Panc1 (cell line): ENCODE measurements around the gene WBP1L.

Source experiments
- POLR2AphosphoS5 ChIP-seq: IDR thresholded peaks from 2 replicates; pipeline ENCODE4 v1.6.1; 2012; ENCODE audit warnings: mild to moderate bottlenecking, low read depth, low read length, moderate library complexity
- SIN3A ChIP-seq: IDR thresholded peaks from 2 replicates; pipeline ENCODE4 v1.6.1; 2012; ENCODE audit warnings: low read depth, mild to moderate bottlenecking, low read length, moderate library complexity, borderline replicate concordance; ENCODE audit not compliant: insufficient read depth
- TCF7L2 ChIP-seq: IDR thresholded peaks from 2 replicates; pipeline ENCODE4 v1.6.1; 2011; ENCODE audit warnings: mild to moderate bottlenecking, low read depth, low read length, inconsistent platforms
- TF ChIP-seq, protein P1 (sequence below): fragments of 450-650 bp; IDR thresholded peaks from 2 replicates; pipeline ENCODE4 v1.5.1; 2017; ENCODE audit warnings: mild to moderate bottlenecking
- TF ChIP-seq, protein P2 (sequence below), 2 experiments: IDR thresholded peaks; 2 replicates each; pipeline ENCODE4 v1.6.1; 2011 to 2012; ENCODE audit warnings: low read depth in 2 of 2, control low read depth in 1 of 2, low read length in 1 of 2, mild to moderate bottlenecking in 1 of 2, moderate library complexity in 1 of 2; ENCODE audit not compliant: insufficient read depth in 1 of 2

DNA sequence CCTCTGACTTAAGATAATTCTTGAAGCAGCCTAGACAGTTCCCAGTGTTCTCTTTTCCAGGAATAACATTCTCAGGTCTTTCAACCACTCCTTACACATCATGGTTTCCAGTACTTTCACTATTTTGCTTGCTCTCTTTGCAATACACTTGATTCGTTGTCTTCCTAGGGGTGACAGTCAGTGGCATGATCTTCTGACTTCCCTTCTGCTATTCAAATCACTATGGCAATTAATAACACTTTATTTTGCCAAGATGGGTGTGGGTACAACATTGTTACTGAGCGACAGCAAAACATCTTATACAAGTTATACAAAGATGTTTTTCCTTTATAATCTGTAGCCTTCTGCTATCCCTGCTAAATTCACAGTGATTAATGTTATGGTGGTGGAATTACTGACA, 44.9 kb upstream of the WBP1L start:
- TF ChIP-seq, protein P1, sequence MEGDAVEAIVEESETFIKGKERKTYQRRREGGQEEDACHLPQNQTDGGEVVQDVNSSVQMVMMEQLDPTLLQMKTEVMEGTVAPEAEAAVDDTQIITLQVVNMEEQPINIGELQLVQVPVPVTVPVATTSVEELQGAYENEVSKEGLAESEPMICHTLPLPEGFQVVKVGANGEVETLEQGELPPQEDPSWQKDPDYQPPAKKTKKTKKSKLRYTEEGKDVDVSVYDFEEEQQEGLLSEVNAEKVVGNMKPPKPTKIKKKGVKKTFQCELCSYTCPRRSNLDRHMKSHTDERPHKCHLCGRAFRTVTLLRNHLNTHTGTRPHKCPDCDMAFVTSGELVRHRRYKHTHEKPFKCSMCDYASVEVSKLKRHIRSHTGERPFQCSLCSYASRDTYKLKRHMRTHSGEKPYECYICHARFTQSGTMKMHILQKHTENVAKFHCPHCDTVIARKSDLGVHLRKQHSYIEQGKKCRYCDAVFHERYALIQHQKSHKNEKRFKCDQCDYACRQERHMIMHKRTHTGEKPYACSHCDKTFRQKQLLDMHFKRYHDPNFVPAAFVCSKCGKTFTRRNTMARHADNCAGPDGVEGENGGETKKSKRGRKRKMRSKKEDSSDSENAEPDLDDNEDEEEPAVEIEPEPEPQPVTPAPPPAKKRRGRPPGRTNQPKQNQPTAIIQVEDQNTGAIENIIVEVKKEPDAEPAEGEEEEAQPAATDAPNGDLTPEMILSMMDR = no peak
- TF ChIP-seq TCF7L2 (no peak), SIN3A (no peak), POLR2AphosphoS5 (no peak)
- TF ChIP-seq, protein P2, sequence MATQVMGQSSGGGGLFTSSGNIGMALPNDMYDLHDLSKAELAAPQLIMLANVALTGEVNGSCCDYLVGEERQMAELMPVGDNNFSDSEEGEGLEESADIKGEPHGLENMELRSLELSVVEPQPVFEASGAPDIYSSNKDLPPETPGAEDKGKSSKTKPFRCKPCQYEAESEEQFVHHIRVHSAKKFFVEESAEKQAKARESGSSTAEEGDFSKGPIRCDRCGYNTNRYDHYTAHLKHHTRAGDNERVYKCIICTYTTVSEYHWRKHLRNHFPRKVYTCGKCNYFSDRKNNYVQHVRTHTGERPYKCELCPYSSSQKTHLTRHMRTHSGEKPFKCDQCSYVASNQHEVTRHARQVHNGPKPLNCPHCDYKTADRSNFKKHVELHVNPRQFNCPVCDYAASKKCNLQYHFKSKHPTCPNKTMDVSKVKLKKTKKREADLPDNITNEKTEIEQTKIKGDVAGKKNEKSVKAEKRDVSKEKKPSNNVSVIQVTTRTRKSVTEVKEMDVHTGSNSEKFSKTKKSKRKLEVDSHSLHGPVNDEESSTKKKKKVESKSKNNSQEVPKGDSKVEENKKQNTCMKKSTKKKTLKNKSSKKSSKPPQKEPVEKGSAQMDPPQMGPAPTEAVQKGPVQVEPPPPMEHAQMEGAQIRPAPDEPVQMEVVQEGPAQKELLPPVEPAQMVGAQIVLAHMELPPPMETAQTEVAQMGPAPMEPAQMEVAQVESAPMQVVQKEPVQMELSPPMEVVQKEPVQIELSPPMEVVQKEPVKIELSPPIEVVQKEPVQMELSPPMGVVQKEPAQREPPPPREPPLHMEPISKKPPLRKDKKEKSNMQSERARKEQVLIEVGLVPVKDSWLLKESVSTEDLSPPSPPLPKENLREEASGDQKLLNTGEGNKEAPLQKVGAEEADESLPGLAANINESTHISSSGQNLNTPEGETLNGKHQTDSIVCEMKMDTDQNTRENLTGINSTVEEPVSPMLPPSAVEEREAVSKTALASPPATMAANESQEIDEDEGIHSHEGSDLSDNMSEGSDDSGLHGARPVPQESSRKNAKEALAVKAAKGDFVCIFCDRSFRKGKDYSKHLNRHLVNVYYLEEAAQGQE (IDR thresholded peaks at IDR 0.05; ENCODE audit: insufficient read depth in 1 of 2, low read depth in 2 of 2, low read length in 1 of 2) = no peak
